Measurements from ENCODE around the gene TRPM5.

TRPM5 gene

DNA sequence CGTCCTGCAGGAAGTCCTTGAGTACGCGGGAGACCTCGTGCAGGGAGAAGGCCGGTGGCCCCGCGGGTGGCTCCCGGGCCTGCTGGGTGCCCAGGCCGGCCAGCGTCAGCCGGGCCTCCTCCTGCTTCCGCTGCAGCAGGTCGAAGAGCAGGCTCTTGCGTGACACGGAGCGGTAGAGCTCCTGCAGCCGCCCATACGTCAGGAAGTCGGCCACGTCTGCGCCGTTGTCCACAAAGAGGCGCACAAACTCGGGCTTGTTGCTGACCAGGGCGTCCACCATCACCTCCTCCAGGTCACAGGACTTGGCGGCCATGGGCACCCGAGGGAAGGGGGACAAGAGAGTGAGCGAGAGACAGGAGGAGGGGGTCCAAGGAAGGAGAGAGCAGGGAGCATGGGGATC, 29.1 kb downstream of the TRPM5 start:
- H3K79me2 ChIP-seq (ENCODE audit: low read length): no peaks in the 10 kb centered on the region
- no peak for DNase-seq
- no peak overlapping the region for H3K9ac ChIP-seq (ENCODE audit: low read length)
- H3K4me2 ChIP-seq (ENCODE audit: low read depth, low read length): no peak overlapping the region
- H2AFZ ChIP-seq (ENCODE audit: low read length): no peak overlapping the region
- no peak overlapping the region for H3K27ac ChIP-seq (ENCODE audit: low read length)
- H3K4me3 ChIP-seq (ENCODE audit: low read length): no peak overlapping the region
- H4K20me1 ChIP-seq (ENCODE audit: insufficient read depth, low read length): no peaks in the 10 kb centered on the region
- H3F3A ChIP-seq (ENCODE audit: insufficient read depth, low read length): no peaks in the 10 kb centered on the region
- H3K4me1 ChIP-seq (ENCODE audit: low read length): no peaks in the 10 kb centered on the region
- no peaks in the 10 kb centered on the region for H3K9me3 ChIP-seq (replicated peaks; ENCODE audit: insufficient read depth, low read length)
- TF ChIP-seq, protein P1, sequence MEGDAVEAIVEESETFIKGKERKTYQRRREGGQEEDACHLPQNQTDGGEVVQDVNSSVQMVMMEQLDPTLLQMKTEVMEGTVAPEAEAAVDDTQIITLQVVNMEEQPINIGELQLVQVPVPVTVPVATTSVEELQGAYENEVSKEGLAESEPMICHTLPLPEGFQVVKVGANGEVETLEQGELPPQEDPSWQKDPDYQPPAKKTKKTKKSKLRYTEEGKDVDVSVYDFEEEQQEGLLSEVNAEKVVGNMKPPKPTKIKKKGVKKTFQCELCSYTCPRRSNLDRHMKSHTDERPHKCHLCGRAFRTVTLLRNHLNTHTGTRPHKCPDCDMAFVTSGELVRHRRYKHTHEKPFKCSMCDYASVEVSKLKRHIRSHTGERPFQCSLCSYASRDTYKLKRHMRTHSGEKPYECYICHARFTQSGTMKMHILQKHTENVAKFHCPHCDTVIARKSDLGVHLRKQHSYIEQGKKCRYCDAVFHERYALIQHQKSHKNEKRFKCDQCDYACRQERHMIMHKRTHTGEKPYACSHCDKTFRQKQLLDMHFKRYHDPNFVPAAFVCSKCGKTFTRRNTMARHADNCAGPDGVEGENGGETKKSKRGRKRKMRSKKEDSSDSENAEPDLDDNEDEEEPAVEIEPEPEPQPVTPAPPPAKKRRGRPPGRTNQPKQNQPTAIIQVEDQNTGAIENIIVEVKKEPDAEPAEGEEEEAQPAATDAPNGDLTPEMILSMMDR (IDR thresholded peaks at IDR 0.05; ENCODE audit: low read length): no peak
- TF ChIP-seq EZH2phosphoT487 (IDR thresholded peaks at IDR 0.05; ENCODE audit: low read length): no peak
- no peak for TF ChIP-seq EZH2 (optimal IDR thresholded peaks at IDR 0.05; ENCODE audit: low read depth, low read length)
- peaks cover 86% of the 10 kb centered on the region for H3K27me3 ChIP-seq (replicated peaks; ENCODE audit: insufficient read depth, low read length)
- no peaks in the 10 kb centered on the region for H3K36me3 ChIP-seq (replicated peaks; ENCODE audit: insufficient read depth, low read length)
- no peaks in the 10 kb centered on the region for H3K9me2 ChIP-seq (replicated peaks; ENCODE audit: insufficient read depth, low read length)

DNA sequence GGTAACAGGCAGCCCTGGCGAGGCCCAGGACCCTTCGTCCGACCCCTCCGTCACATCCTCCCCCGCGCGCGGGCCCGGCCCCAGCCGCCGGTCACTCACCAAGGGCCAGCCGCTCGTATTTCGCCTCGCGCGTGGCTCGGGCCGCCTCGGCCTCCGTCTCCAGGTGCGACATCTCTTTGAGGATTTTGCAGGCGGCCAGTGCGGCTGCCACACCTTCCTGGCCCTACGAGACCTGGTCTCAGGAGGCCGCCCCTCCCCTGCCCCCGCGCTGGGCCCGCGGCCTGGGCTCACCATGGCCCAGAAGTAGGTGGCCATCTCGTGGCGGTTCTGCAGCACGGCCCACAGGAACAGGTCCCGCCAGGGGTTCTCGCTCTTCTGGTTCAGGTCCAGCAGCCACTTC, 29.7 kb downstream of the TRPM5 start:
- DNase-seq: no peak
- Histone ChIP-seq H3K79me2 (ENCODE audit: low read length) (no peaks in the 10 kb centered on the region), H3F3A (ENCODE audit: insufficient read depth, low read length) (no peaks in the 10 kb centered on the region), H3K9me2 (replicated peaks; ENCODE audit: insufficient read depth, low read length) (no peaks in the 10 kb centered on the region), H2AFZ (ENCODE audit: low read length) (no peak overlapping the region), H3K36me3 (replicated peaks; ENCODE audit: insufficient read depth, low read length) (no peaks in the 10 kb centered on the region), H3K9ac (ENCODE audit: low read length) (no peak overlapping the region), H3K4me1 (ENCODE audit: low read length) (no peaks in the 10 kb centered on the region), H3K4me3 (ENCODE audit: low read length) (no peak overlapping the region), H3K27ac (ENCODE audit: low read length) (no peak overlapping the region), H4K20me1 (ENCODE audit: insufficient read depth, low read length) (no peaks in the 10 kb centered on the region), H3K4me2 (ENCODE audit: low read depth, low read length) (no peak overlapping the region), H3K27me3 (replicated peaks; ENCODE audit: insufficient read depth, low read length) (peaks cover 91% of the 10 kb centered on the region), H3K9me3 (replicated peaks; ENCODE audit: insufficient read depth, low read length) (no peaks in the 10 kb centered on the region)
- TF ChIP-seq EZH2phosphoT487 (IDR thresholded peaks at IDR 0.05; ENCODE audit: low read length) (no peak), EZH2 (optimal IDR thresholded peaks at IDR 0.05; ENCODE audit: low read depth, low read length) (no peak)
- TF ChIP-seq, protein P1 (IDR thresholded peaks at IDR 0.05; ENCODE audit: low read length): no peak

DNA sequence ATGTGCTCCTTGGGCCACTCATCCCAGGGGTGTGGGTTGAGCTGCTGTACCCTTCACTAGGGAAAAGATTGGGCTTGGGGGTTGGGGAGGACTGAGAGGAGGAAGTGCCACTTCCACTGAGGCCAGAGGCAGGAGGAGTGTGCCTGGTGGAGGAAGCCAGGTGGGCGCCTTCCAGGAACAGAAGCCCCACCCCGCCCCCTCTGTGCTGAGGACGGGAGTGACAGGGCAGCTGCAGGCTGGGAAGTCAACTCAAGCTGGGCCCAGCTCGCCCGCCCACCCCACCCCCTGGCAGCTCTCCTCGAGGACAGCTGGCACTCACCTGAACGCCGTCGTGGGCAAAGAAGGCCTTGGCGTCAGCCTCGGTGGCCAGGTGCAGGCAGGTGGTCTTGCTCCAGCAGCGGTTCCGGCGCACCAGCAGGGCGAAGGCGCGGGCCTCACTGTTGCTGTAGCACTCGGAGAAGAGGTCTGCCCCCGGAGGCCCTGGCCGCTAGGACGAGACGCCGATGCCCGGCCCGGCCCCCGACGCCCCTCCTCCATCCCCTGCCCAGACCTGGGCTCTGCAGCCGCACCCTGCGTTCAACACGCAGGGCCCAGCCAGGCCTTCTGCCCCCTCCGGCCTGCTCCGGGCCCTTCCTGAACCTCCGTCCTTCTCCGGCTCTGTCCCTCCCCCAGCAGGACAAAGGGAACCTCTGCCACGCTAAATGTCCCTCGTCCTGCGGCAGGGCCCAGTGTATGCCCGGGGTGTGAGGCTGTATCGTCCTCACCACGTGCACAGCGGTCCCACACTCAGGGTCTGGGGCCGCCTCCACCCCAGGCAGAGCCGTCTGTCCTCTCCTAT, 30.4 kb downstream of the TRPM5 start:
- Histone ChIP-seq H3K4me3 (ENCODE audit: low read length) (no peak overlapping the region), H3K27me3 (replicated peaks; ENCODE audit: insufficient read depth, low read length) (peaks cover 96% of the 10 kb centered on the region), H3K79me2 (ENCODE audit: low read length) (no peaks in the 10 kb centered on the region), H3F3A (ENCODE audit: insufficient read depth, low read length) (no peaks in the 10 kb centered on the region), H2AFZ (ENCODE audit: low read length) (no peak overlapping the region), H3K4me2 (ENCODE audit: low read depth, low read length) (no peak overlapping the region), H3K36me3 (replicated peaks; ENCODE audit: insufficient read depth, low read length) (no peaks in the 10 kb centered on the region), H3K4me1 (ENCODE audit: low read length) (no peaks in the 10 kb centered on the region), H3K9ac (ENCODE audit: low read length) (no peak overlapping the region), H3K9me2 (replicated peaks; ENCODE audit: insufficient read depth, low read length) (no peaks in the 10 kb centered on the region), H3K9me3 (replicated peaks; ENCODE audit: insufficient read depth, low read length) (no peaks in the 10 kb centered on the region), H3K27ac (ENCODE audit: low read length) (no peak overlapping the region), H4K20me1 (ENCODE audit: insufficient read depth, low read length) (no peaks in the 10 kb centered on the region)
- TF ChIP-seq EZH2 (optimal IDR thresholded peaks at IDR 0.05; ENCODE audit: low read depth, low read length) (no peak), EZH2phosphoT487 (IDR thresholded peaks at IDR 0.05; ENCODE audit: low read length) (no peak)
- TF ChIP-seq, protein P1 (IDR thresholded peaks at IDR 0.05; ENCODE audit: low read length): no peak
- no peak for DNase-seq

All from MM.1S (cell line).